BE2C (cell line): ENCODE results near the gene XYLT1.

Experiments used
- DNase-seq: peaks from one replicate; pipeline ENCODE4 v3.0.0-alpha.2; 2020
- H3K27me3 ChIP-seq: fragments of 250-450 bp; sonication (Bioruptor Pico); 2 replicates; pipeline ENCODE4 v1.5.1; 2020; ENCODE audit warnings: mild to moderate bottlenecking
- H3K36me3 ChIP-seq: fragments of 250-450 bp; sonication (Bioruptor Pico); 2 replicates; pipeline ENCODE4 v1.5.1; 2020; ENCODE audit warnings: mild to moderate bottlenecking
- H3K4me1 ChIP-seq: fragments of 250-450 bp; sonication (Bioruptor Pico); 2 replicates; pipeline ENCODE4 v1.5.1; 2020
- H3K4me3 ChIP-seq: 2 replicates; pipeline ENCODE4 v1.5.1; 2011; ENCODE audit warnings: low read depth, low read length
- H3K9me3 ChIP-seq: fragments of 250-450 bp; sonication (Bioruptor Pico); 2 replicates; pipeline ENCODE4 v1.5.1; 2020
- TF ChIP-seq, protein P1 (sequence below): IDR thresholded peaks from 2 replicates; pipeline ENCODE4 v1.5.1; 2012; ENCODE audit warnings: mild to moderate bottlenecking, low read depth, low read length

XYLT1 gene

GRCh38 chr16:17204644-17205043, 266.1 kb downstream of the XYLT1 start:
- Histone ChIP-seq H3K4me3 (no peak overlapping the region), H3K27me3 (no peaks in the 10 kb centered on the region), H3K4me1 (no peaks in the 10 kb centered on the region), H3K36me3 (no peaks in the 10 kb centered on the region), H3K9me3 (no peaks in the 10 kb centered on the region)
- TF ChIP-seq, protein P1, sequence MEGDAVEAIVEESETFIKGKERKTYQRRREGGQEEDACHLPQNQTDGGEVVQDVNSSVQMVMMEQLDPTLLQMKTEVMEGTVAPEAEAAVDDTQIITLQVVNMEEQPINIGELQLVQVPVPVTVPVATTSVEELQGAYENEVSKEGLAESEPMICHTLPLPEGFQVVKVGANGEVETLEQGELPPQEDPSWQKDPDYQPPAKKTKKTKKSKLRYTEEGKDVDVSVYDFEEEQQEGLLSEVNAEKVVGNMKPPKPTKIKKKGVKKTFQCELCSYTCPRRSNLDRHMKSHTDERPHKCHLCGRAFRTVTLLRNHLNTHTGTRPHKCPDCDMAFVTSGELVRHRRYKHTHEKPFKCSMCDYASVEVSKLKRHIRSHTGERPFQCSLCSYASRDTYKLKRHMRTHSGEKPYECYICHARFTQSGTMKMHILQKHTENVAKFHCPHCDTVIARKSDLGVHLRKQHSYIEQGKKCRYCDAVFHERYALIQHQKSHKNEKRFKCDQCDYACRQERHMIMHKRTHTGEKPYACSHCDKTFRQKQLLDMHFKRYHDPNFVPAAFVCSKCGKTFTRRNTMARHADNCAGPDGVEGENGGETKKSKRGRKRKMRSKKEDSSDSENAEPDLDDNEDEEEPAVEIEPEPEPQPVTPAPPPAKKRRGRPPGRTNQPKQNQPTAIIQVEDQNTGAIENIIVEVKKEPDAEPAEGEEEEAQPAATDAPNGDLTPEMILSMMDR, result no peak
- no peak for DNase-seq

DNA sequence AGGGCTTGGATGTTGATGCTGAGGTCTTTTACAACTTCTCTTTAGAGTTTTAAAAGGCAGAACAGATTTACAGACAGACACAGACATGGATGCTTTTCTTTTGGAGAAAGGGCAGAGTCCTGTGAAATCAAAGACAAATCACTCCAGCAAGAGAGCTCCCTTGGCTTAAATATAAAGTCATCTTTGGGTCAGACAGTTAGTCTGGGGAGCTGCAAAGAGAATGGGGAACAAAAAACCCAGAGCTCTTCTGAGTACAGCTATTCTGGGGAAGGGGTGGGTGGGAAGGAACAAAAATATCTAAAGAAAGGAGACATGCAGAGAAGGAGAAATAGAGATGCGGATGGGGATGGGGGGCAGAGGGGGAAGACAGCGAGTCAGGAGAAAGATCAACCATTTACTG, 266.6 kb downstream of the XYLT1 start:
- TF ChIP-seq, protein P1, result no peak
- no peak for DNase-seq
- H3K9me3 ChIP-seq, result no peaks in the 10 kb centered on the region
- H3K36me3 ChIP-seq, result no peaks in the 10 kb centered on the region
- no peak overlapping the region for H3K4me3 ChIP-seq
- H3K4me1 ChIP-seq, result no peaks in the 10 kb centered on the region
- no peaks in the 10 kb centered on the region for H3K27me3 ChIP-seq

DNA sequence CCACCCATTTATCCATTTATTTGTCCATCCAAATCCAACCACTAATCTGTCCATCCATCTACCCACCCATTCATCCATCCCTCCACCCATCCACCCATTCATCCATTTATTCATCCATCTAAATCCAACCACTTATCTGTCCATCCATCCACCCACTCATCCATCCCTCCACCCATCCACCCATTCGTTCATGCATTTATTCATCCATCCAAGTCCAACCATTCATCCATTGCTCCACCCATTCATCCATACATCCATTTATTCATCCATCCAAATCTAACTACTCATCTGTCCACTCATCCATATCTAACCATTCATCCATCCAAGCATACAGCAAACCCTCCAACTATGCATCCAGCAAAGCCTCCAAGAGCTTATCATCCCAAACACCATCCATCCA, 267.3 kb downstream of the XYLT1 start:
- Histone ChIP-seq H3K36me3 (no peaks in the 10 kb centered on the region), H3K9me3 (no peaks in the 10 kb centered on the region), H3K4me1 (no peaks in the 10 kb centered on the region), H3K4me3 (no peak overlapping the region), H3K27me3 (no peaks in the 10 kb centered on the region)
- TF ChIP-seq, protein P1, result no peak
- no peak for DNase-seq

GRCh38 chr16:17199135-17199534, 271.6 kb downstream of the XYLT1 start:
- DNase-seq, result no peak
- H3K4me3 ChIP-seq, result no peak overlapping the region
- H3K36me3 ChIP-seq, result no peaks in the 10 kb centered on the region
- no peaks in the 10 kb centered on the region for H3K9me3 ChIP-seq
- no peaks in the 10 kb centered on the region for H3K4me1 ChIP-seq
- H3K27me3 ChIP-seq, result no peaks in the 10 kb centered on the region
- TF ChIP-seq, protein P1, result no peak

- TF ChIP-seq, protein P1, result no peak
- DNase-seq, result no peak
- Histone ChIP-seq H3K9me3 (no peaks in the 10 kb centered on the region), H3K27me3 (no peaks in the 10 kb centered on the region), H3K4me3 (no peak overlapping the region), H3K4me1 (no peaks in the 10 kb centered on the region), H3K36me3 (no peaks in the 10 kb centered on the region)
Observed at GRCh38 chr16:17196526-17196925, 274.2 kb downstream of the XYLT1 start.

DNA sequence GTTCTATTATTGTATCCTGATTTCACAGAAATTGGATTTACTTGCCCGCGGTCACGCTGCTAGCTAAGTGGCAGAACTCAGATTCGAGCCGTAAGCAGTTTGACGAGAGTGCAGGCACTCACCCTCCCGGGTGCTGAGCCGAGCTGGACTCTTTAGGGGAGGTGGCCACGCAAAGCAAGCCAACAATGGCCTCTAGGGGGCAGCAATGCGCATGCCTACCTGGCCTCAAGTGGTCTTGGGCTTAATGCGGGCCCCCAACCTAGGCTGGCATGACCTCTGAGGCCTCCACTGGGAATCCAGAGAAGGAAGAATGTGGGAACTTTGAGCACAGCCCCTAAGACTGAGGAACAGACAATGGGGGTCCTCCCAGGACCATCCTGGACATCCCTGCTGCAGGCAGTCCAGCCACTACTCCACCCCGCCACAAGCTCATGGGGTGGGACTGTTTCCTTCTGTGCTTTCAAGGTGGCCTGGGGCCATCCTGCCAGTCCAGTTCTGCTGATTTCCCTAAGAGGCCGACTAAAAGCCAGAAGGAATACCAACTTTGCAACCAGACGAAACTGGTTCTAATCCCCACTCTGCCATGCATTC, 276.5 kb downstream of the XYLT1 start:
- peak; percentile 68 for DNase-seq
- H3K27me3 ChIP-seq, result no peaks in the 10 kb centered on the region
- TF ChIP-seq, protein P1, result peak; percentile 84
- H3K9me3 ChIP-seq, result no peaks in the 10 kb centered on the region
- no peaks in the 10 kb centered on the region for H3K36me3 ChIP-seq
- H3K4me1 ChIP-seq, result no peaks in the 10 kb centered on the region
- no peak overlapping the region for H3K4me3 ChIP-seq
